Loucy (cell line): ENCODE measurements around the gene PDX1.

Source experiments
- EZH2phosphoT487 ChIP-seq: fragments of 200-600 bp; IDR thresholded peaks from 2 replicates; pipeline ENCODE4 v1.6.1; 2018; ENCODE audit warnings: antibody characterized with exemption, mild to moderate bottlenecking, moderate library complexity, borderline replicate concordance
- TF ChIP-seq, protein P1 (sequence below): fragments of 200-600 bp; sonication (generic); conservative IDR thresholded peaks from 2 replicates; pipeline ENCODE4 v1.5.1; 2014; ENCODE audit warnings: mild to moderate bottlenecking, antibody characterized with exemption, low read length

DNA sequence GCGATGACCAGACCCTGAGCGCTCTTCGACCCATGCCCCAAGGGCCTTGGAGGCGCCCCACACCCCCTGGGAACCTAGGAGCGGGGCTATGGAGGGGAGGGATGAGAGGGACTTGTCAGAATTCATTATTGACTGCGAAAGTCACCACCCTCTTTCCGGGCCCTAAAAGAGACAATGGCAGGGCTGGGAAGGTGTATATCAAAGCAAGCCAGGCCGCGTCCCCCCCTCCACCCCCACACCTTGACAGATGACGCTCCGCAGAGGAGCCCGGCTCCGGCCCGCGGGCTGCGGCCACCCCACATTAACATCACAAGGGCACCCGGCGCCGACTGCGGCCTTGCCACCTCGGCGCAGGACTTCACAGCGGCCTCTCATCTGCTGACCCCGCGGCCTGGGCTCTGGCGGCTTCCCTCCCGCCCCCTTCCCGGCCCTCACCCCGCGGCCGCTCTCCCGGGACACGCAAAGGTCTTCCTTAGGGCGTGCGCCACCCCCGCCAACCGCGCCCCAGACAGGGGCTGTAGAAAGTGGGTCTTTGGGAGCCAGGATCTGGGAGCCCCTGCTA is 46.9 kb downstream of the PDX1 start:
- TF ChIP-seq, protein P1, sequence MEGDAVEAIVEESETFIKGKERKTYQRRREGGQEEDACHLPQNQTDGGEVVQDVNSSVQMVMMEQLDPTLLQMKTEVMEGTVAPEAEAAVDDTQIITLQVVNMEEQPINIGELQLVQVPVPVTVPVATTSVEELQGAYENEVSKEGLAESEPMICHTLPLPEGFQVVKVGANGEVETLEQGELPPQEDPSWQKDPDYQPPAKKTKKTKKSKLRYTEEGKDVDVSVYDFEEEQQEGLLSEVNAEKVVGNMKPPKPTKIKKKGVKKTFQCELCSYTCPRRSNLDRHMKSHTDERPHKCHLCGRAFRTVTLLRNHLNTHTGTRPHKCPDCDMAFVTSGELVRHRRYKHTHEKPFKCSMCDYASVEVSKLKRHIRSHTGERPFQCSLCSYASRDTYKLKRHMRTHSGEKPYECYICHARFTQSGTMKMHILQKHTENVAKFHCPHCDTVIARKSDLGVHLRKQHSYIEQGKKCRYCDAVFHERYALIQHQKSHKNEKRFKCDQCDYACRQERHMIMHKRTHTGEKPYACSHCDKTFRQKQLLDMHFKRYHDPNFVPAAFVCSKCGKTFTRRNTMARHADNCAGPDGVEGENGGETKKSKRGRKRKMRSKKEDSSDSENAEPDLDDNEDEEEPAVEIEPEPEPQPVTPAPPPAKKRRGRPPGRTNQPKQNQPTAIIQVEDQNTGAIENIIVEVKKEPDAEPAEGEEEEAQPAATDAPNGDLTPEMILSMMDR, result no peak
- no peak for TF ChIP-seq EZH2phosphoT487
